Uterus (tissue), 4 donors: ENCODE measurements around the gene STK11. TPM values are rescaled to one million over a fixed set of nuclear protein-coding genes. Genes with fewer than 3 reads are reported as not detected.
A peak's percentile ranks its signal among the peaks of the same experiment; 100 is the strongest.

ENCODE experiments used
- DNase-seq, 2 donors: peaks; one replicate each; pipeline ENCODE4 v3.0.0-alpha.2; 2019 to 2020
- H3K27ac ChIP-seq, 2 donors: fragments of 200-600 bp; sonication (generic); 1 replicate in 1 of 2; 2 replicates in 1 of 2; pipeline ENCODE4 v1.5.1; 2016 to 2018
- H3K27me3 ChIP-seq, 2 donors: fragments of 200-600 bp; sonication (generic); one replicate each; pipeline ENCODE4 v1.5.1; 2018 to 2019; ENCODE audit warnings: control low read depth in 1 of 2
- H3K36me3 ChIP-seq, 2 donors: fragments of 200-600 bp; sonication (generic); one replicate each; pipeline ENCODE4 v1.5.1; 2019; ENCODE audit warnings: control low read depth in 1 of 2
- H3K4me1 ChIP-seq, 2 donors: fragments of 200-600 bp; sonication (generic); one replicate each; pipeline ENCODE4 v1.5.1; 2018 to 2019; ENCODE audit warnings: control low read depth in 1 of 2
- H3K4me3 ChIP-seq, 2 donors: fragments of 200-600 bp; sonication (generic); 1 replicate in 1 of 2; 2 replicates in 1 of 2; pipeline ENCODE4 v1.5.1; 2018 to 2019; ENCODE audit warnings: mild to moderate bottlenecking in 1 of 2
- H3K9me3 ChIP-seq, 2 donors: fragments of 200-600 bp; sonication (generic); one replicate each; pipeline ENCODE4 v1.5.1; 2019; ENCODE audit warnings: control low read depth in 1 of 2
- POLR2A ChIP-seq, 2 donors: fragments of 450-650 bp; IDR thresholded peaks; one replicate each; pipeline ENCODE4 v1.6.1; 2016; ENCODE audit warnings: antibody characterized with exemption in 2 of 2, mild to moderate bottlenecking in 1 of 2, moderate library complexity in 1 of 2
- intact Hi-C: fragments of 100-400 bp; cut with DNase I; formaldehyde crosslinking; loops from one replicate; pipeline ENCODE4 v1.15.1; 2023; ENCODE audit warnings: low total_unique reads
- total RNA-seq, 4 donors: library from RNA; depleted of rRNA in 3 of 4; stranded (reverse); fragments of >200 nt in 3 of 4; gene quantifications; one replicate each; pipeline versions ENCODE4 v1.1.0 to v1.2.4, GENCODE V29; 2014 to 2023
- TF ChIP-seq, protein P1 (sequence below), 4 experiments: fragments of 200-600 bp in 2 of 4; fragments of 450-650 bp in 2 of 4; sonication (generic) in 2 of 4; IDR thresholded peaks; one replicate each; pipeline ENCODE4 v1.5.1; 2016 to 2019; ENCODE audit warnings: antibody characterized with exemption in 4 of 4, mild to moderate bottlenecking in 2 of 4, moderate library complexity in 1 of 4
- donor health status: DM: yes; HTN: yes; CAD: no.

The STK11 gene
- total RNA-seq, 4 donors from 2014 or later: 17.4 to 62.8 (median 43.3) TPM

DNA sequence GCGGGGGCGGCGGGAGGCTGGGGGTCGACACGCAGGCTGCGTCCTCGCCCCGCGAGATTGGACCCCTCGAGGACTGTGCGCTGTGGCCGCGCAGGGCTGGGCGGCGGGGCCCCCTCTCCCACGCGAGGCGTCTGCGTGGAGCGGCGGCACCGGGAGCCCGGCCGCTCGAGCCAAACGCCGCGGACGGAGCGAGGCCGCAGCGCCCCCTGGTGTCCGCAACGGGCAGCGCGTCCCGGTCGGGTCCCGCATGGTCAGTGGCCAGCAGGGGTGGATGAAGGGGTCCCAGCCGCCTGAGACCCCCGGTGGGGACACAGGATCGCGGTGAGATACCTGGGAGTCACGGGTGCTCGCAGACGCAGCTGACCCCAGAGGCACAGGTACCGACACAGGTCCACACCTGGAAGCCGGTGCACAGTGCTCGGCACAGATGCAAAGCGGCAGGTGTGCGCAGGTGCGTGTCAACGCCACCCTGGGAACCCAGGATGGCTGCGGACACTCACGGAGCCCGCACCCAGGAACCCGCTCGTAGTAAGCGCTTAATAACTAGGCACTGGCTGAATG is 61.4 kb downstream of the STK11 start:
- peak overlapping the region; percentile 90 to 91 for H3K27ac ChIP-seq
- DNase-seq: peak; percentile 68 to 86
- no peaks in the 10 kb centered on the region for H3K9me3 ChIP-seq
- TF ChIP-seq POLR2A (IDR thresholded peaks at IDR 0.05): peak in 1 of 2 donors; percentile 57
- TF ChIP-seq, protein P1, sequence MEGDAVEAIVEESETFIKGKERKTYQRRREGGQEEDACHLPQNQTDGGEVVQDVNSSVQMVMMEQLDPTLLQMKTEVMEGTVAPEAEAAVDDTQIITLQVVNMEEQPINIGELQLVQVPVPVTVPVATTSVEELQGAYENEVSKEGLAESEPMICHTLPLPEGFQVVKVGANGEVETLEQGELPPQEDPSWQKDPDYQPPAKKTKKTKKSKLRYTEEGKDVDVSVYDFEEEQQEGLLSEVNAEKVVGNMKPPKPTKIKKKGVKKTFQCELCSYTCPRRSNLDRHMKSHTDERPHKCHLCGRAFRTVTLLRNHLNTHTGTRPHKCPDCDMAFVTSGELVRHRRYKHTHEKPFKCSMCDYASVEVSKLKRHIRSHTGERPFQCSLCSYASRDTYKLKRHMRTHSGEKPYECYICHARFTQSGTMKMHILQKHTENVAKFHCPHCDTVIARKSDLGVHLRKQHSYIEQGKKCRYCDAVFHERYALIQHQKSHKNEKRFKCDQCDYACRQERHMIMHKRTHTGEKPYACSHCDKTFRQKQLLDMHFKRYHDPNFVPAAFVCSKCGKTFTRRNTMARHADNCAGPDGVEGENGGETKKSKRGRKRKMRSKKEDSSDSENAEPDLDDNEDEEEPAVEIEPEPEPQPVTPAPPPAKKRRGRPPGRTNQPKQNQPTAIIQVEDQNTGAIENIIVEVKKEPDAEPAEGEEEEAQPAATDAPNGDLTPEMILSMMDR (IDR thresholded peaks at IDR 0.05): peak; percentile 89 to 99 (median 99)
- intact Hi-C loops: loop anchor here (1.0 kb wide), 1 partner anchor 23 kb away; no protein-coding TSS in a partner anchor
- H3K27me3 ChIP-seq: no peaks in the 10 kb centered on the region
- H3K36me3 ChIP-seq: no peaks in the 10 kb centered on the region
- peaks cover 41 to 59% of the 10 kb centered on the region in 2 donors for H3K4me1 ChIP-seq
- peak overlapping the region; percentile 22 to 48 for H3K4me3 ChIP-seq

DNA sequence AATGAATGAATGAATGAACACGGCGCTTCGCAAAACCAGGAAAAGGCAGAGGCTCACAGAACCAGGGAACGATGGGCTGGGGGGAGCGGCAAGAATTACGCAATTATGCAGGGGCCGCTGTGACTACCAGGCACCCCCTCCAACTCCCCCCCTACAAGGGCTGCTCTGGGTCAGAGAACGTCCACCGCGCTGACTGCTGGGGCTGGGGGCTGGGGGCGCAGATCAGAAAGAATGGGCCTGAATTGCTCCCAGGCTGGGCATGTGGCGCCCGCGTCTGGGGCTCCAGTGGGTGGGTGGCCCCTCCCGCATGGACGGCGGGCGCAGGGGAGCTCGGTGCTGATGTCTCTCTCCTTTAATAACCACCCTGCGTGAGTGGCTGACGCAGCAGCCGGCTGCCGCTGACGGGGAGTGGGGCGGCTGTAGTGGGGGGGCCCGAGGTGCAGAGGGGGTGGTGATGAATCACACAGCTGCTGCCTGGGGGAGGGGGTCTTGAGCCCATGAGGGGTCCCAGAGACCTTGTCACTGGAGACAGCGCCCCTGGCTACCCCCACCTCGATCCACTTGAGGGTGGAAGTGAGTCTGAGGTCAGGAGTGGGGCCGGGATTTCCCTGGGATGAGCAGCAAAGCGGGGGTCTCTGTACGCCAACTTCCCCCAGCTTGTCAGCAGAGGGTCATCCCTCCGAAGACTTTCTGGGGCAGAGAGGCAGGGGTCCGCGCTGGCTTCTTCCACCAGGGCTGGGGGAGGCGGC is 62.1 kb downstream of the STK11 start:
- no peaks in the 10 kb centered on the region for H3K36me3 ChIP-seq
- no peak for TF ChIP-seq POLR2A (IDR thresholded peaks at IDR 0.05)
- TF ChIP-seq, protein P1 (IDR thresholded peaks at IDR 0.05): no peak
- peaks cover 41 to 57% of the 10 kb centered on the region in 2 donors for H3K4me1 ChIP-seq
- no peaks in the 10 kb centered on the region for H3K27me3 ChIP-seq
- H3K9me3 ChIP-seq: no peaks in the 10 kb centered on the region
- intact Hi-C loops: no loop called here
- DNase-seq: peak; percentile 45 to 65
- H3K4me3 ChIP-seq: peak overlapping the region in 1 of 2 donors; percentile 48
- peak overlapping the region; percentile 96 to 99 for H3K27ac ChIP-seq

DNA sequence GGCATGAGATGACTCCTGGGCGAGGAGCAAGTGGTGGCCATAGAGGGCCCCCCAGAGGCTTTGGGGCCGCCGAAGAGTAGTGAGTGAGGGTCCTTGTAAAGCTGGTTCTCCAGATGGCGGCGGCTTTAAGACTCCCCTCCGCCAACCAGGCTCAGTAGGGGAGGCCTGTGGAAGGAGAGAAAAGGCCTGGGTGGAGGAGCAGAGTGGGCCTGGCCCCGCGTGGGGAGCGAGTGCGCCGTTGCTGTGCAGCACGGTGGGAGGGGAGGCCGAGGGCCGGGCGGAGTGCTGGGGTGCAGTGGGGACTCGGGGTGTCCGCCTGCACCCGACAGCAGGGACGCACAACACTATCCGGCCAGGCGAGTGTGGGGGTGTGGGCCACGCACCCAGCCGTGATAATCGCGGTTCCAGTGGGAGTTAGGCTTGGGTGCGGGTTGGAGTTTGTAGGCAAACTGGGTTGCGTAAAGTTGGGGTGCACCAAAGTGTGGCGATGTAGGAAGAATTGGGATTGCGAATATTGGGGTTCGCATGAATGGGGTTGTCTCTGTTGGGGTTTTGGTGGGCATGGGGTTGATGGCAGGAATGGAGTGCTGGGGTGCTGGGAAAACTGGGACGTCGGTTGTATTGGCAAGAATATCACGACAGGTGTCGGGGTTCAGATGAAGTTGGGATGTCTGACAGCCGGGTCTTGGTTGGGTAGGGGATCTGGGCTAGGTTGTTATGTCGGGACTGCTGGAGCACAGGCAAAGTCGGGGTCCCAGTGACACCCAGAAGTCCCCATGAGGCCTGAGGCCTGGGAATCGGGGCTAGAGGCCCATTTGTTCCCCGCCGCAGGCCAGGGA is 62.9 kb downstream of the STK11 start:
- Histone ChIP-seq H3K4me1 (peaks cover 41 to 59% of the 10 kb centered on the region in 2 donors), H3K36me3 (no peaks in the 10 kb centered on the region), H3K9me3 (no peaks in the 10 kb centered on the region), H3K27me3 (no peaks in the 10 kb centered on the region), H3K4me3 (peak overlapping the region in 1 of 2 donors; percentile 65), H3K27ac (peak overlapping the region; percentile 96 to 99)
- intact Hi-C loops: no loop called here
- TF ChIP-seq POLR2A (IDR thresholded peaks at IDR 0.05): no peak
- TF ChIP-seq, protein P1 (IDR thresholded peaks at IDR 0.05): peak in 1 of 4 experiments; percentile 8
- DNase-seq: peak; percentile 54

DNA sequence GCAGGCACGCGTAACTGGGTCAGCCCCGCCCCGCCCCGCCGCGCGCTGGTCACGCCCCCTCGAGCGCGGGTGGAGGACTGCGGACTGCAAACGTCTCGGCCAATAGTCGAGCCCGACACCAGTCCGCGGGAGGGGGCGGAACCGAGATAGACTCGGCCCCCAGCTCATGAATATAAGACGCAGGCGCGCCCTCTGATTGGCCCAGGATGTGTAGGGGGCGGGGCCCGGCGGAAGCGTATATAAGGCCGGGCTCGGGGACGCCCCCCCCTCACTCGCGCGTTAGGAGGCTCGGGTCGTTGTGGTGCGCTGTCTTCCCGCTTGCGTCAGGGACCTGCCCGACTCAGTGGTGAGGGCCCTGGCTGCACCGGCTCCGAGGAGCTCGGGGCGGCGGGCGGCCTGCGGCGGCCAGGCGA is 63.5 kb downstream of the STK11 start, which contains the start of gene CIRBP:
CIRBP (plus strand) TSS at position 268 of the 413 bp plus-strand sequence. CDS start 1,602 bp downstream, outside the sequence.
- intact Hi-C loops: no loop called here
- Histone ChIP-seq H3K4me3 (peak within 1 kb of the TSS; percentile 48 to 65), H3K27ac (peak within 1 kb of the TSS; percentile 96 to 99), H3K9me3 (no peaks in the 10 kb centered on the region), H3K4me1 (peaks cover 41 to 63% of the 10 kb centered on the region in 2 donors), H3K36me3 (no peaks in the 10 kb centered on the region), H3K27me3 (no peaks in the 10 kb centered on the region)
- peak; percentile 100 for DNase-seq
- TF ChIP-seq, protein P1 (IDR thresholded peaks at IDR 0.05): peak in 1 of 4 experiments; percentile 37
- peak; percentile 94 to 100 for TF ChIP-seq POLR2A (IDR thresholded peaks at IDR 0.05)
